ENCODE measurements around the gene GASK1A.

GASK1A gene

DNA sequence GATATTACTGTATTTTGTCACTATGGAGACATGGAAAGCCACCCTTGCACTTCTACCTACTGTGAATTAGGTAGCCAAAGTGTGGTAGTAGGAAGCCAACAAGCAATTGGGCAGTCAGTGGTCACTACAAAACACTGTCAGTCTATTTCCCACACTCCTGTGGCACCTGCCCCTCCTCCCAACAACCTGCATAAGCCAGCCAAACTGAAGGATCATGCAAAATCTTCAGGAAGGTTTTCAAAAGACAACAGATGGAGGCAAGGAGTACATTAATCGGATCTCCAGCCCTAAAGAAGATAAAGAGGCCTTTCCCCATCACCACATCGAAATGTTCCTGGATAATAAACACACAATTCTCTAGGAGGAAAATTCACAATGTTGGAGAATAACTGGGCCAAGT lies 114.9 kb downstream of the GASK1A start:
- DNase-seq: no peak

GRCh38 chr3:43094381-43094780 lies 115.3 kb downstream of the GASK1A start:
- DNase-seq: no peak

DNA sequence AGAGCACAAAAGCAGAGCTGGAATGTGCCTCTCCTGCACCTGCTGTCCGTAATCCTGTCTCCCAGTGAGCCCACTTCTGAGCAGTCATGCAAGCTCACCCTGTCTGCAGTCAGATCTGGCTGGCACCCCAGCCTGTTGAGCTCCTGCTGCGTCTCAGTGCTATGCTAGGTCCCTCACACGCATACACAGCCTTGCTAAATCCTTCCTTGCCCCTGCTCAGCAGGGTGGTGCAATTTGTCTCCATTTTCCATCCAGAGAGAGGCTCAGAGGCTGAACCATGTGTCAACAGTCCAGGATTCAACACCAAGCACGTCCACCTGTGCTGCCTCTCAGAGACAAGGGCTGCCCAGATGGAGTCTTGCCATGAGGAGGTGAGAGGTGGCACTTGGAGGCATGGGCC lies 115.7 kb downstream of the GASK1A start:
- no peak for DNase-seq

- DNase-seq: no peak
These were observed 116.3 kb downstream of the GASK1A start for GRCh38 chr3:43095370-43095769.

- no peak for DNase-seq
These were observed 117.7 kb downstream of the GASK1A start for GRCh38 chr3:43096761-43097160.

- DNase-seq: no peak
These were observed 118.4 kb downstream of the GASK1A start for GRCh38 chr3:43097400-43098080.

DNA sequence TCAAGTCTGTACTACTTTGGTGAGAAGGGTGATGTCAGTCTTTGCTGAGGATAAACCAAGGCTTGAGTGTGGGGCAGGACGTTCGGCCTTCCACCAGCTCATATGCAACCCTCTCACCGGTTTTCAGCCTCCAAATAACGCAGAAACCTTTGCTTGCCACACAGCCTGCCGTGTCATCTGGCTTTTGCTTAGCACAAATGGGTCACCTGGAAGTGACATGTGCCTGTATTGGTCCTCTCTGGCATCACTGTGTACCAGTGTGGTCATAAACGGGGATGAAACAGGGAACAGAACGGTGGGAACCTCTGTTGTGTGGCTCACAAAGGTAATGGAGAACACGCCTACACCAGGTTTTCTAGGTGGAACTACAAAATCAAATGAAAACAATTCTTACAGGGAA lies 119.7 kb downstream of the GASK1A start:
- no peak for DNase-seq

- no peak for DNase-seq
These were observed 123.8 kb downstream of the GASK1A start for GRCh38 chr3:43102773-43103480.

GRCh38 chr3:43104039-43104438 lies 124.9 kb downstream of the GASK1A start:
- no peak for DNase-seq

DNA sequence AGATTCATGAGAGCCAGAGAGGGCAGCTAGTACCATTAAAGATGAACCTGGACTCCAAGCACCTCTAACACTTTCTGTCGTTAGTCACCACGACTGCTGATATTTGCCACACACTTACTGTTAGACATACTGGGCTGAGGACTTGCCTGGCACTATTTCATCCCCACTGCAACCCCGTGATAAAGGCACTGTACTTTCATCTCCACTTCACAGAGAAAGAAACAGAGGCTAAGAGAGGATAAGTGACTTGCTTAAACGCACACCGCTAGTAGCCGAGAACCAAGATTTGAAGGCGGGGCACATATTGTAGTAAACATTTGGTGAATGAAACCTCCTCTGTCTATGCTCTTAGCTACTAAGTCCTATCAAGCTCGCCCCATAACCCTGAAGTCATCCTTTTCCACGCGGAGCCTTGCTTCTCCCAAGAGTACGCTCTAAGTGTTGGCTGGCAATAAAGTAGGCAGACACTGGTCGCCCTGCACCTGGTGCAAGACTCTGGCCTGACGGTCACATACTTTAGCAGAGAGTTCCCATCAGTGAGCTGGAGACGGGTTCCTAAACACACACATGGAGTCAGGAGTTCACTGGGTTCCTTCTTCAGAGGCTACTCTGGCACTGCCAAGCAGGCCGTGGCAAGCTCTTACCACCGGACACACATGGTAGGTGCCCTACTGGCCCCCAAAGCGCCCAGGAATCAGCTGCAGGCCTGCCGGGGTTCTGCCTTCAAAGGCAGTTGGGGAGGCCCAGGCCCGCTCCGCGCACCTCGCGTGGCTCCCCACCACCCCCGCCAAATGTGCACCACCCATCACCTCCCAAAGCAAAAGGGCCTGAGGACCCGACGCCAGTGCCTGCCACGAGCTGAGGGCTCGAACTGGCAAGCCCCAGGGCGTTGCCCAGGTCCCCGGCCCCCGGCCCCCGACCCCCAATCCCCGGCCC lies 125.8 kb downstream of the GASK1A start:
- no peak for DNase-seq

GRCh38 chr3:43105596-43106292 lies 126.6 kb downstream of the GASK1A start, which contains the start of gene POMGNT2:
POMGNT2 (minus strand) TSS chr3:43106079; CDS start chr3:43081431, 24,648 bp downstream.
- DNase-seq: peak; percentile 86

DNA sequence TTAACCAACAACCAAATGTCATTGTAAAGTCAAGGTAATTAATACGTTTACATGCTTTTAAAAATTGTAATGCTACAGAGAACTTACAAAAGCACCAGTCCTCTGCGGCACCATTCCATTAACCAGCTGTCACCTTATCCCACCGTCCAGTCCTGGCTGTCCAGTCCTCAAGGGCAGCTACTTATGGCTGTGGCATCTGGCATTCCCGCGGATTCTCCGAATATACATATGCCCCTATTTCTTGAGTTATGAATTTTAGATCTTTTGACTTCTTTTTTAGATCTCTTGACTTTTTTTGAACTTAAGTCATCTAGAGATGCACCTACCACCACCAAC lies 127.2 kb downstream of the GASK1A start:
- DNase-seq: no peak

All from kidney glomerular epithelial cell (primary cell).